Measurements from ENCODE around the gene P4HB. TPM values are rescaled to one million over a fixed set of nuclear protein-coding genes. Genes with fewer than 3 reads are reported as not detected.
A peak's percentile ranks its signal among the peaks of the same experiment; 100 is the strongest.

Gene P4HB
- total and polyA plus RNA-seq, 5 donors from 2014 or later, result 186 to 231 (median 213) TPM

GRCh38 chr17:81889602-81890001 lies 29.3 kb upstream of the P4HB start:
- peaks cover 22% of the 10 kb centered on the region for H3K4me1 ChIP-seq (ENCODE audit: control insufficient read depth, insufficient read depth, low read length, poor library complexity, severe bottlenecking)
- H3K27me3 ChIP-seq (ENCODE audit: control insufficient read depth, insufficient read depth, low read length), result no peaks in the 10 kb centered on the region
- peak overlapping the region; percentile 85 for H3K27ac ChIP-seq (ENCODE audit: insufficient read depth, low read length, poor library complexity, severe bottlenecking)
- Mint-ChIP-seq H3K27me3 (no peaks in the 10 kb centered on the region), H3K27ac (no peak overlapping the region), H3K36me3 (peaks cover 17% of the 10 kb centered on the region), H3K4me1 (peaks cover 0 to 34% (median 4%) of the 10 kb centered on the region in 4 donors), H3K4me3 (peak overlapping the region; percentile 64 to 96 (median 90)), H3K9me3 (no peaks in the 10 kb centered on the region)
- H3K9me3 ChIP-seq (ENCODE audit: control insufficient read depth in 2 of 2, low read length in 2 of 2), result no peaks in the 10 kb centered on the region
- peak overlapping the region; percentile 65 for H3K4me3 ChIP-seq (ENCODE audit: low read depth, low read length)
- peaks cover 44% of the 10 kb centered on the region for H3K36me3 ChIP-seq (ENCODE audit: control insufficient read depth, insufficient read depth, low read length)
- ATAC-seq (ENCODE audit: low read depth in 2 of 2) (no peak), DNase-seq (no peak)

DNA sequence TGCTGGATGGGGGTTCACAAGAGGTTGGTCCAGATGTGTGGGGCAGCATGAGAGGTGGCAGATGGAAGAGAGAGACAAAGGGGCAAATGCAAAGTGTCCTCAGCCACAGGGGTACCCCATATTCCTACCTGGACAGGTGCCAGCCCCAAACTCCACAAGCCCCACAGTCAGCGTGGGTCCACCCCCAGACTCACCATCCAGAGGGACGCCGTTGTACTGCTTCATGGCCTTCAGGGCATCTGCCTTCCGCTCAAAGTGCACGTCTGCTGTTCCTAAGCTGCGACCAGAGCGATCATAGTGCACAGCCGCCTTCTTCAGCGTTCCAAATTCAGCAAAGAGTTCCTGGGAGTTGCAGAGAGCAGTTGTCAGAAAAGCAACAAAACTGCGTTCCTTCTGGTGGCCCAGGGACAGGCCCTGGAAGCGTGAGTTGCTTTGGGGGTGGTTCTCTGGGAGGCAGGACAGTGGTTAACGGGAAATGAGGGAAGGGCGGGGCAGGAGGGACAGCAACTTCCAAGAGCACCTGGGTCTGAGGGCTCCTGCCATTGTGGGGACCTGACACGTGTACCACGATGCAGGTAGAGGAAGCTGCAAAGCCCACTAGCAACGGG lies 28.8 kb upstream of the P4HB start:
- Histone ChIP-seq H3K27ac (ENCODE audit: insufficient read depth, low read length, poor library complexity, severe bottlenecking) (no peak overlapping the region), H3K9me3 (ENCODE audit: control insufficient read depth in 2 of 2, low read length in 2 of 2) (no peaks in the 10 kb centered on the region), H3K27me3 (ENCODE audit: control insufficient read depth, insufficient read depth, low read length) (no peaks in the 10 kb centered on the region), H3K36me3 (ENCODE audit: control insufficient read depth, insufficient read depth, low read length) (peaks cover 42% of the 10 kb centered on the region), H3K4me1 (ENCODE audit: control insufficient read depth, insufficient read depth, low read length, poor library complexity, severe bottlenecking) (peaks cover 22% of the 10 kb centered on the region), H3K4me3 (ENCODE audit: low read depth, low read length) (no peak overlapping the region)
- H3K36me3 Mint-ChIP-seq, result peaks cover 17% of the 10 kb centered on the region
- H3K27me3 Mint-ChIP-seq, result no peaks in the 10 kb centered on the region
- peaks cover 0 to 34% (median 4%) of the 10 kb centered on the region in 4 donors for H3K4me1 Mint-ChIP-seq
- no peak for DNase-seq
- H3K27ac Mint-ChIP-seq, result no peak overlapping the region
- peak overlapping the region; percentile 58 to 96 (median 70) for H3K4me3 Mint-ChIP-seq
- no peak for ATAC-seq (ENCODE audit: low read depth in 2 of 2)
- H3K9me3 Mint-ChIP-seq, result no peaks in the 10 kb centered on the region

GRCh38 chr17:81888105-81888987 lies 28.0 kb upstream of the P4HB start:
- Histone ChIP-seq H3K9me3 (ENCODE audit: control insufficient read depth in 2 of 2, low read length in 2 of 2) (no peaks in the 10 kb centered on the region), H3K27me3 (ENCODE audit: control insufficient read depth, insufficient read depth, low read length) (no peaks in the 10 kb centered on the region), H3K36me3 (ENCODE audit: control insufficient read depth, insufficient read depth, low read length) (peaks cover 42% of the 10 kb centered on the region), H3K4me1 (ENCODE audit: control insufficient read depth, insufficient read depth, low read length, poor library complexity, severe bottlenecking) (peaks cover 22% of the 10 kb centered on the region), H3K4me3 (ENCODE audit: low read depth, low read length) (no peak overlapping the region), H3K27ac (ENCODE audit: insufficient read depth, low read length, poor library complexity, severe bottlenecking) (no peak overlapping the region)
- H3K9me3 Mint-ChIP-seq, result no peaks in the 10 kb centered on the region
- ATAC-seq (ENCODE audit: low read depth in 2 of 2), result no peak
- H3K27ac Mint-ChIP-seq, result peak overlapping the region in 1 of 3 donors; percentile 66
- DNase-seq, result no peak
- H3K36me3 Mint-ChIP-seq, result peaks cover 17% of the 10 kb centered on the region
- no peaks in the 10 kb centered on the region for H3K27me3 Mint-ChIP-seq
- peaks cover 0 to 30% (median 4%) of the 10 kb centered on the region in 4 donors for H3K4me1 Mint-ChIP-seq
- H3K4me3 Mint-ChIP-seq, result peak overlapping the region; percentile 48 to 96 (median 64)

DNA sequence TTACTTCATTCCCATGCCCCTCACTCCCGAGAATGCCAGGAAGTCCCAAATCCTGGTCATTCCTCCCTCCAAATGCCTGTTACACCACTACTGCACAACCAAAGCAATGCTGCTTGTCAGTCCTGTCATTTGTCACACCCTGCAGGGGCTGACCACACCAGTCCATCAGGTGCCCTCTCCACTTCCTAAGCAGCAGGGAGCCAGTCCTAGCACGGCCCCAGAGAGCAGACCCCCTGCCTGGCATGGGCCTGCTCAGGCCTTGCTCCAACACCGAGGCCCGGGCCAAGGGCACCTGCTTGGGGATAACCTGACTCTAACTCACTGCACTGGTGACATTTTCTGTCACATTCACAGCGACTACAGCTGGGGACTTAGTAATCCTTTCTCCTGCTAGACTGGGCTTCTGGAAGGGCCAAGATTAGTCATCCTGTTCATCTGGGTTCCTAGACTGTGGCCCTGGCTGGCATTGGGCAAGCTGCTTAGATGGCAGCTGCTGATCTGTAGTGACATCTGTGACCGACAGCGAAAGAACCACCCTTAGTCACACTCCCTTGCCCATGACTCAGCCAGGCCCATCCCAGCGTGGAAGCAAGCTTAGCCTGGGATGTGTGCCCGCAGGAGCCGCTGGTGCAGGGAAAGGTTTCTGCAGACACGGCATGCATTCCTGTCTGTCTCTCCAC lies 25.7 kb upstream of the P4HB start:
- Histone ChIP-seq H3K4me3 (ENCODE audit: low read depth, low read length) (no peak overlapping the region), H3K9me3 (ENCODE audit: control insufficient read depth in 2 of 2, low read length in 2 of 2) (no peaks in the 10 kb centered on the region), H3K4me1 (ENCODE audit: control insufficient read depth, insufficient read depth, low read length, poor library complexity, severe bottlenecking) (peaks cover 16% of the 10 kb centered on the region), H3K36me3 (ENCODE audit: control insufficient read depth, insufficient read depth, low read length) (peaks cover 47% of the 10 kb centered on the region), H3K27ac (ENCODE audit: insufficient read depth, low read length, poor library complexity, severe bottlenecking) (no peak overlapping the region), H3K27me3 (ENCODE audit: control insufficient read depth, insufficient read depth, low read length) (no peaks in the 10 kb centered on the region)
- ATAC-seq (ENCODE audit: low read depth in 2 of 2) (no peak), DNase-seq (no peak)
- peak overlapping the region in 1 of 4 donors; percentile 63 for H3K4me3 Mint-ChIP-seq
- peak overlapping the region in 2 of 3 donors; percentile 75 to 92 for H3K27ac Mint-ChIP-seq
- H3K36me3 Mint-ChIP-seq, result peaks cover 22% of the 10 kb centered on the region
- peaks cover 0 to 21% (median 4%) of the 10 kb centered on the region in 4 donors for H3K4me1 Mint-ChIP-seq
- no peaks in the 10 kb centered on the region for H3K27me3 Mint-ChIP-seq
- H3K9me3 Mint-ChIP-seq, result no peaks in the 10 kb centered on the region

DNA sequence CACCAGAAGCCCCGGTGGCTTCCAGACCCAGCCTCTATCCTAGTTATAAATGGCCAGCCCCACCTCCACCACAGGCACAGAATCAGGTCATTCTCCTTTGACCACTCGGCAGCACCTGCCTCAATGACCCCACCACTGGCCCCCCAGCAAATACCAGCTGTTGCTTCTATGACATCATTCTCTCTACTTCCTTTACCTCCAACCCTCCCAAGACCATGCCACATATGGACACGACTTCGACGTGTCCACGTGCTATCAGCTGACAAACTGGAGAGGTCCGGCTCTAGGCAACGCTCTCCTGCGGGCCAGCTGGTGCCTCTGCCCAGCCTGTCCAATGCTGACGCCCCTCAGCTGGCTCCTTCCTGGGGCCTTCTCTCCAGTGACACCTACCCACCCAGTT lies 25.1 kb upstream of the P4HB start:
- Histone ChIP-seq H3K27me3 (ENCODE audit: control insufficient read depth, insufficient read depth, low read length) (no peaks in the 10 kb centered on the region), H3K4me1 (ENCODE audit: control insufficient read depth, insufficient read depth, low read length, poor library complexity, severe bottlenecking) (peaks cover 11% of the 10 kb centered on the region), H3K27ac (ENCODE audit: insufficient read depth, low read length, poor library complexity, severe bottlenecking) (no peak overlapping the region), H3K36me3 (ENCODE audit: control insufficient read depth, insufficient read depth, low read length) (peaks cover 47% of the 10 kb centered on the region), H3K4me3 (ENCODE audit: low read depth, low read length) (no peak overlapping the region), H3K9me3 (ENCODE audit: control insufficient read depth in 2 of 2, low read length in 2 of 2) (no peaks in the 10 kb centered on the region)
- H3K4me3 Mint-ChIP-seq, result peak overlapping the region in 2 of 4 donors; percentile 63 to 66
- no peaks in the 10 kb centered on the region for H3K9me3 Mint-ChIP-seq
- DNase-seq (no peak), ATAC-seq (ENCODE audit: low read depth in 2 of 2) (no peak)
- peaks cover 0 to 20% (median 4%) of the 10 kb centered on the region in 4 donors for H3K4me1 Mint-ChIP-seq
- H3K36me3 Mint-ChIP-seq, result peaks cover 22% of the 10 kb centered on the region
- peak overlapping the region in 2 of 3 donors; percentile 75 to 92 for H3K27ac Mint-ChIP-seq
- H3K27me3 Mint-ChIP-seq, result no peaks in the 10 kb centered on the region

DNA sequence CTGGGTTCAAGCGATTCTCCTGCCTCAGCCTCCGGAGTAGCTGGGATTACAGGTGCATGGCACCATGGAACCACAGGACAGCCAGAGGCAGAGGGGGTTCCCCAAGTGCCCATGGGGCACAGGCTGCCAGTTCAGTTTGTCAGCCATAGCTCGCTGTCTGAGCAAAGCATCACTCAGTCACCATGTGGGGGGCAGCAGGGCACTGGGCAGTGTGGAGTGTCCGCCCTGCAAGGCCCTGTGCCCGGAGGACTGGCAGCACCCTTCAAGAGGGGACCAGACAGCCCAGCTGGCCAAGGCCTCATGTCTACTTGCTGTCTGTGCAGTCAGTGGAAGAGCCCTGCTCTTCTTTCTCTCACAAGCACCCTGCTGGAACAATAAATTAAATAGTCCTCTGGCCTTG lies 24.6 kb upstream of the P4HB start:
- H3K4me3 Mint-ChIP-seq, result peak overlapping the region in 1 of 4 donors; percentile 63
- Histone ChIP-seq H3K9me3 (ENCODE audit: control insufficient read depth in 2 of 2, low read length in 2 of 2) (no peaks in the 10 kb centered on the region), H3K4me3 (ENCODE audit: low read depth, low read length) (no peak overlapping the region), H3K36me3 (ENCODE audit: control insufficient read depth, insufficient read depth, low read length) (peaks cover 47% of the 10 kb centered on the region), H3K27ac (ENCODE audit: insufficient read depth, low read length, poor library complexity, severe bottlenecking) (no peak overlapping the region), H3K4me1 (ENCODE audit: control insufficient read depth, insufficient read depth, low read length, poor library complexity, severe bottlenecking) (peaks cover 6% of the 10 kb centered on the region), H3K27me3 (ENCODE audit: control insufficient read depth, insufficient read depth, low read length) (no peaks in the 10 kb centered on the region)
- no peaks in the 10 kb centered on the region for H3K9me3 Mint-ChIP-seq
- ATAC-seq (ENCODE audit: low read depth in 2 of 2) (no peak), DNase-seq (no peak)
- no peak overlapping the region for H3K27ac Mint-ChIP-seq
- H3K4me1 Mint-ChIP-seq, result peaks cover 0 to 16% (median 4%) of the 10 kb centered on the region in 4 donors
- H3K27me3 Mint-ChIP-seq, result no peaks in the 10 kb centered on the region
- peaks cover 22% of the 10 kb centered on the region for H3K36me3 Mint-ChIP-seq

DNA sequence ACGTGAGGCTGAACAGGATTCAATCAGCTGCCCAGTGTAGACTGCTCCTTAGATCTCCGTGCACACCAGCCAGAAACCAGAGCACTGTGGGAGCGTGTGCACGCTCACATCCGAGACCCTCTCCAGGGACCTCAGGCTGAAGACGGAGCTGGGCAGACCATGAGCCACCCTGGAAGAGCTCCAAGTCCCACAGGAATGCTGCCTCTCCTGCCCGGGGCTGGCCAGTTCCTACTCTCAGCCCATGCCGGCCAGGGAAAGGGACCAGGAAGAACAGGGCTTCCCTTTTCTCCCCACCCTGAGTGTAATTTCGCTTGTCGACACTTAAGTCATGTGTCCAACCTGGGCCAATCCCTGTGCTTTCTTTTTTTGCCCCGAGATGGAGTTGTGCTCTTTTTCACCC lies 24.2 kb upstream of the P4HB start:
- peaks cover 45% of the 10 kb centered on the region for H3K36me3 ChIP-seq (ENCODE audit: control insufficient read depth, insufficient read depth, low read length)
- no peak for DNase-seq
- no peak for ATAC-seq (ENCODE audit: low read depth in 2 of 2)
- H3K4me3 ChIP-seq (ENCODE audit: low read depth, low read length), result no peak overlapping the region
- peak overlapping the region; percentile 8 for H3K27ac ChIP-seq (ENCODE audit: insufficient read depth, low read length, poor library complexity, severe bottlenecking)
- H3K9me3 ChIP-seq (ENCODE audit: control insufficient read depth in 2 of 2, low read length in 2 of 2), result no peaks in the 10 kb centered on the region
- Mint-ChIP-seq H3K9me3 (no peaks in the 10 kb centered on the region), H3K4me1 (peaks cover 0 to 16% (median 4%) of the 10 kb centered on the region in 4 donors), H3K27me3 (no peaks in the 10 kb centered on the region), H3K36me3 (peaks cover 22% of the 10 kb centered on the region), H3K4me3 (no peak overlapping the region), H3K27ac (no peak overlapping the region)
- peaks cover 2% of the 10 kb centered on the region for H3K4me1 ChIP-seq (ENCODE audit: control insufficient read depth, insufficient read depth, low read length, poor library complexity, severe bottlenecking)
- no peaks in the 10 kb centered on the region for H3K27me3 ChIP-seq (ENCODE audit: control insufficient read depth, insufficient read depth, low read length)
